DOHH2 (cell line): Measurements from ENCODE around the gene ALG9.

ENCODE experiments used
- H3F3A ChIP-seq: fragments of 200-600 bp; sonication (generic), shearing (Covaris generic); 2 replicates; pipeline ENCODE4 v1.6.0; 2016; ENCODE audit warnings: antibody characterized with exemption, mild to moderate bottlenecking; ENCODE audit not compliant: control insufficient read depth, insufficient read depth
- H3K27ac ChIP-seq: fragments of 200-600 bp; sonication (generic); 2 replicates; pipeline ENCODE4 v1.5.1; 2014; ENCODE audit warnings: low read depth, mild to moderate bottlenecking, low read length, moderate library complexity
- H3K27me3 ChIP-seq: fragments of 200-600 bp; sonication (generic); 2 replicates; pipeline ENCODE4 v1.6.1; 2014; ENCODE audit warnings: mild to moderate bottlenecking, low read length, mixed read lengths; ENCODE audit not compliant: control insufficient read depth
- H3K36me3 ChIP-seq: fragments of 200-600 bp; sonication (generic); 2 replicates; pipeline ENCODE4 v1.6.1; 2014; ENCODE audit warnings: mild to moderate bottlenecking, low read length, moderate library complexity, mixed read lengths; ENCODE audit not compliant: control insufficient read depth
- H3K4me1 ChIP-seq: fragments of 200-600 bp; sonication (generic); 2 replicates; pipeline ENCODE4 v1.6.1; 2014; ENCODE audit warnings: mild to moderate bottlenecking, low read length, mixed read lengths; ENCODE audit not compliant: control insufficient read depth
- H3K4me2 ChIP-seq: fragments of 200-600 bp; sonication (generic); 2 replicates; pipeline ENCODE4 v1.6.0; 2014; ENCODE audit warnings: mild to moderate bottlenecking, low read length, moderate library complexity
- H3K4me3 ChIP-seq: fragments of 200-600 bp; sonication (generic); 2 replicates; pipeline ENCODE4 v1.5.1; 2014; ENCODE audit warnings: mild to moderate bottlenecking, low read length, mixed read lengths
- H3K79me2 ChIP-seq: fragments of 200-600 bp; sonication (generic); 2 replicates; pipeline ENCODE4 v1.6.1; 2014; ENCODE audit warnings: mild to moderate bottlenecking, low read length, mixed read lengths; ENCODE audit not compliant: control insufficient read depth
- H3K9me2 ChIP-seq: fragments of 200-600 bp; sonication (generic); replicated peaks from 2 replicates; pipeline ENCODE4 v1.6.1; 2014; ENCODE audit warnings: mild to moderate bottlenecking, low read length, mixed read lengths; ENCODE audit not compliant: control insufficient read depth
- H3K9me3 ChIP-seq: fragments of 200-600 bp; sonication (generic); 2 replicates; pipeline ENCODE4 v1.6.1; 2014; ENCODE audit warnings: antibody characterized with exemption, low read length, mixed read lengths; ENCODE audit not compliant: control insufficient read depth, insufficient read depth
- H4K20me1 ChIP-seq: fragments of 200-600 bp; sonication (generic); 2 replicates; pipeline ENCODE4 v1.6.0; 2014; ENCODE audit warnings: low read depth, mild to moderate bottlenecking, antibody characterized with exemption, low read length, moderate library complexity; ENCODE audit not compliant: control insufficient read depth, insufficient read depth
- EZH2phosphoT487 ChIP-seq: fragments of 200-600 bp; sonication (generic); IDR thresholded peaks from 2 replicates; pipeline ENCODE4 v1.6.1; 2017; ENCODE audit warnings: borderline replicate concordance, mild to moderate bottlenecking, antibody characterized with exemption, low read length, moderate library complexity, mixed read lengths
- TF ChIP-seq, protein P1 (sequence below): fragments of 200-600 bp; sonication (generic); IDR thresholded peaks from one replicate; pipeline ENCODE4 v1.5.1; 2014; ENCODE audit warnings: antibody characterized with exemption, mild to moderate bottlenecking, low read depth, low read length; ENCODE audit not compliant: poor library complexity, severe bottlenecking

The ALG9 gene

DNA sequence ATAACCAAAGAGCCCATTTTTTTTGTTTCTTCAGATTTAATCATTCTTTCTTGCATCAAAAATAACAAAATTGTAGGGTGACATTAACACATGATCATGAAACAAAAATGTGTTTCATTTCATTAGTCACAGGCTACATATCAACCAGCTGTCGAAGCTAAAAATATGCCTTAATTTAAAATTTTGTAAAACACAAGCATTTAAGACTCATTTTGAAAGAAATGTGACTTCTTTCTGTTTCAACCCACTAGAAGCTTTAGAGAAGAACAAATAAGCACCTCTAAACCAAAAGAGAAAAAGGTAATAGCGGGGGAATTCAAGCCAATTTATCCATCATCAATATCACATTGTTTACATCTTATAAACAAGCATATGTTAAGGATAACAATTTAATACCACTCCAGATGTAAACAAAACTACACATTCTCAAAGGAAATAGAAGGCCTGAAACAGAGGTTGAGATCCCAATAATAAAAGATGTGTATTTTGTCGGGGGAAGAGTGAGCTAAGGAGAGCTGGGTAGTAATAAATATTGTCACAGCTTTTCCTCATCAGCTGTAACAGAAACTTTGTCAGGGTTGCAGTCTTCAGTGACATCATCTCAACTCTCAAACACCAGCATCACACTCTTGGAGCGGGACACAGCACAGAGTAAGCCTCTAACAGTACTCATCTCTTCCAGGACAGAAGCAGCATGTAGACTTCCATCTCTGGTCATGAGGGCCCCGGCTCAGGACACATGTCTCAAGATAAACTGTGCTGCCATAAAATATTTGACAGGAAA lies 42.0 kb downstream of the ALG9 start:
- TF ChIP-seq, protein P1, sequence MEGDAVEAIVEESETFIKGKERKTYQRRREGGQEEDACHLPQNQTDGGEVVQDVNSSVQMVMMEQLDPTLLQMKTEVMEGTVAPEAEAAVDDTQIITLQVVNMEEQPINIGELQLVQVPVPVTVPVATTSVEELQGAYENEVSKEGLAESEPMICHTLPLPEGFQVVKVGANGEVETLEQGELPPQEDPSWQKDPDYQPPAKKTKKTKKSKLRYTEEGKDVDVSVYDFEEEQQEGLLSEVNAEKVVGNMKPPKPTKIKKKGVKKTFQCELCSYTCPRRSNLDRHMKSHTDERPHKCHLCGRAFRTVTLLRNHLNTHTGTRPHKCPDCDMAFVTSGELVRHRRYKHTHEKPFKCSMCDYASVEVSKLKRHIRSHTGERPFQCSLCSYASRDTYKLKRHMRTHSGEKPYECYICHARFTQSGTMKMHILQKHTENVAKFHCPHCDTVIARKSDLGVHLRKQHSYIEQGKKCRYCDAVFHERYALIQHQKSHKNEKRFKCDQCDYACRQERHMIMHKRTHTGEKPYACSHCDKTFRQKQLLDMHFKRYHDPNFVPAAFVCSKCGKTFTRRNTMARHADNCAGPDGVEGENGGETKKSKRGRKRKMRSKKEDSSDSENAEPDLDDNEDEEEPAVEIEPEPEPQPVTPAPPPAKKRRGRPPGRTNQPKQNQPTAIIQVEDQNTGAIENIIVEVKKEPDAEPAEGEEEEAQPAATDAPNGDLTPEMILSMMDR = no peak
- TF ChIP-seq EZH2phosphoT487 = no peak

DNA sequence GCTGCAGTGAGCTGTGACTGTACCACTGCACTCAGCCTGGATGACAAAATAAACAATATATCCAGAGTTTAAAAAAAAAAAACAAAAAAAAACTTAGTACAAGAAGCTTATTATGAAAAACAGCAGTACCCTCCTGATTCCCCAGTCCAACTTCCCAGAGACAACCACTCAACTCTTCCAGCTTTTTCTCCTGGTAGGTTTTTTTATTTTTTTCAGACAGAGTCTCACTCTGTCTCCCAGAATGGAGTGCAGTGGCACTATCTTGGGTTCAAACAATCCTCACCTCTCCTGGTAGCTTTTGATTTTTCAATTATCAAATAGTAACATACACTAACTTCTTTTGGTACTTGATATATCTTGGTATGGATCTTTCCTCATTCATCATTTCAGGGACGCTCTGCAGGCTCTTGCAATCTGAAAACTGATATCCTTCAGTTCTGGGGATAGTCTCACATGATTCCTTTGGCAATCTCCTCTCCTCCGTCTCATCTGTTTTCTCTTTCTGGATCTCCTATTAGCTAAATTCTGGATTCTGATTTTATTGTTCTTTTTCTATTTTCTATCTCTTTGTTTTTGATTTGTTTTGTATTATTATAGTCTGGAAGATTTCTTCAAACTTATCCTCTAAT lies 44.9 kb downstream of the ALG9 start:
- H3K4me1 ChIP-seq = no peaks in the 10 kb centered on the region
- no peaks in the 10 kb centered on the region for H3K27me3 ChIP-seq
- no peaks in the 10 kb centered on the region for H4K20me1 ChIP-seq
- H3K36me3 ChIP-seq = peaks cover 10% of the 10 kb centered on the region
- no peaks in the 10 kb centered on the region for H3K9me2 ChIP-seq
- no peaks in the 10 kb centered on the region for H3K79me2 ChIP-seq
- H3K4me3 ChIP-seq = no peak overlapping the region
- no peaks in the 10 kb centered on the region for H3F3A ChIP-seq
- H3K27ac ChIP-seq = no peak overlapping the region
- TF ChIP-seq, protein P1 = no peak
- TF ChIP-seq EZH2phosphoT487 = no peak
- H3K9me3 ChIP-seq = no peaks in the 10 kb centered on the region
- no peak overlapping the region for H3K4me2 ChIP-seq

More for the DNA sequence above, 42.0 kb downstream of the ALG9 start:
- no peaks in the 10 kb centered on the region for H3K9me2 ChIP-seq
- no peaks in the 10 kb centered on the region for H3K27me3 ChIP-seq
- H3F3A ChIP-seq = no peaks in the 10 kb centered on the region
- no peaks in the 10 kb centered on the region for H4K20me1 ChIP-seq
- no peak overlapping the region for H3K4me3 ChIP-seq
- no peaks in the 10 kb centered on the region for H3K4me1 ChIP-seq
- H3K36me3 ChIP-seq = peaks cover 29% of the 10 kb centered on the region
- H3K79me2 ChIP-seq = no peaks in the 10 kb centered on the region
- no peak overlapping the region for H3K4me2 ChIP-seq
- no peak overlapping the region for H3K27ac ChIP-seq
- no peaks in the 10 kb centered on the region for H3K9me3 ChIP-seq

DNA sequence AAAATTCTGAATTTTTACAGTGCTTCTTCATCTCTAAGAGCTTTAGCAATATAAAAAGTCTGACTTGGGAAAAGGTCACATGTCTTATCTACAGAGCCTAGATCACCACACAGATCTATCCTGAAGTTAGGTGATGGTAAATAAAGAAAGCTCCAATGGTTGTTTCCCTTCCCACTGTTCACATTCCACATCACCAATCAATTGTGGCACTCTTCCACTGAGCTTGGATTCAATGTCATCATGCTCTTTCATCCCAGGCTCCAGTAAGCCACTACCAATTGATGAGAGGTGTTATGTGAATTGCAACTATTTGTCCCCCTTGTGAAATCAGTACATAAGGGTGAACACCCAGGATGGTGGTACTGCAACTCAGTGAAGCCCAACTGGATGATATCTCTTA lies 47.8 kb downstream of the ALG9 start:
- H3K4me1 ChIP-seq = no peaks in the 10 kb centered on the region
- no peaks in the 10 kb centered on the region for H3K79me2 ChIP-seq
- no peaks in the 10 kb centered on the region for H4K20me1 ChIP-seq
- no peaks in the 10 kb centered on the region; the same call in none of the 2 replicates for H3K36me3 ChIP-seq
- H3K4me3 ChIP-seq = no peak overlapping the region
- no peaks in the 10 kb centered on the region for H3K27me3 ChIP-seq
- TF ChIP-seq EZH2phosphoT487 = no peak
- TF ChIP-seq, protein P1 = no peak
- no peaks in the 10 kb centered on the region for H3K9me2 ChIP-seq
- H3F3A ChIP-seq = no peaks in the 10 kb centered on the region
- no peak overlapping the region for H3K27ac ChIP-seq
- H3K4me2 ChIP-seq = no peak overlapping the region
- no peaks in the 10 kb centered on the region for H3K9me3 ChIP-seq
